Effector CD8-positive, alpha-beta T cell (primary cell): ENCODE data around the gene PACS2.
"Not testable (repeated sequence)": the region's sequence is repeated elsewhere in the genome, so short reads cannot be mapped to it uniquely, and the experiment has no call there.

Experiments used
- DNase-seq: peaks from one replicate; lab custom pipeline; 2025; lab: John Stamatoyannopoulos, UW
- total RNA-seq, 4 experiments: gene quantifications; one replicate each; lab custom pipeline; 2026; lab: John Stamatoyannopoulos, UW

PACS2 gene
- 77.5 to 129 (median 101) reads per million in 4 experiments for total RNA-seq

GRCh38 chr14:105314287-105315200, at the start of gene PACS2:
PACS2 (plus strand) TSS chr14:105314748; CDS start chr14:105314919, 171 bp downstream.
- peak; percentile 71 for DNase-seq

GRCh38 chr14:105267820-105268548, 46.6 kb upstream of the PACS2 start:
- no peak for DNase-seq

GRCh38 chr14:105268736-105269354, 45.7 kb upstream of the PACS2 start:
- DNase-seq, result no peak

DNA sequence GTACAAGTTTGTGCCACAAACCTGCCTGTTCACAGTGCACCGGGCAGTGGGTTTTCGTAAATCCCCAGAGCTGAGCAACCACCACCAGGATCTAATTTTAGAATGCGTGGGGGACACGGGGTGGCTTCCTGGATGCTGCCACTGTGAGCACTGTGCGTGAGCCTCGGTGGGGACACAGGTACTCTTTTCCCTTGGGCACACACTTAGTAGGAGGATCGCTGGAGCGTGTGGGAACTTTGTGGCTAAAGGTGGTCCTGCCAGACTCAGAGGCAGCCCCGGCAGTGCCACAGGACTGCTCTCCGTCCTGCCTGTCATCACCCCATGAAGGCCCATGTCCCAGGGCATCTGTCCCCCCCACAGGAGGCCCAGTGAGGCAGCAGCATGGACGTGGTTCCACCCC, 45.1 kb upstream of the PACS2 start:
- DNase-seq, result no peak

- no peak for DNase-seq
Observed at GRCh38 chr14:105271224-105271890, 43.2 kb upstream of the PACS2 start.

GRCh38 chr14:105272623-105273022, 41.9 kb upstream of the PACS2 start:
- DNase-seq, result no peak

GRCh38 chr14:105273062-105273461, 41.5 kb upstream of the PACS2 start:
- DNase-seq, result no peak

- no peak for DNase-seq
Observed at GRCh38 chr14:105274637-105275036, 39.9 kb upstream of the PACS2 start.

- DNase-seq, result no peak
Observed at GRCh38 chr14:105275267-105275946, 39.1 kb upstream of the PACS2 start.

DNA sequence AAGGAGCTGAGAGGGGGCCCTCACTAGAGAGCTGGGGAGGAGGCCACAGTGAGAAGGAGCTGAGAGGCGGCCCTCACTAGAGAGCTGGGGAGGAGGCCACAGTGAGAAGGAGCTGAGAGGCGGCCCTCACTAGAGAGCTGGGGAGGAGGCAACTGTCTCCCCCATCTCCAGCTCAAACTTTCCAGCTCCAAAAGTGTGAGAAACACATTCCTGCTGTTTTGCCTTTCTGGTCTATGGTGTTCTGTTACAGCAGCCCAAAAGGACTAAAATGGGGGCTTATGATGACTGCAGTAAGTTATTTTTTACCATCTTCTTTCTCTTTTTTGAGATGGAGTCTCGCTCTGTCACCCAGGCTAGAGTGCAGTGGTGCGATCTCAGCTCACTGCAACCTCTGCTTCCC, 37.1 kb upstream of the PACS2 start:
- DNase-seq, result not testable (repeated sequence)

- no peak for DNase-seq
Observed at GRCh38 chr14:105279642-105280361, 34.7 kb upstream of the PACS2 start.

DNA sequence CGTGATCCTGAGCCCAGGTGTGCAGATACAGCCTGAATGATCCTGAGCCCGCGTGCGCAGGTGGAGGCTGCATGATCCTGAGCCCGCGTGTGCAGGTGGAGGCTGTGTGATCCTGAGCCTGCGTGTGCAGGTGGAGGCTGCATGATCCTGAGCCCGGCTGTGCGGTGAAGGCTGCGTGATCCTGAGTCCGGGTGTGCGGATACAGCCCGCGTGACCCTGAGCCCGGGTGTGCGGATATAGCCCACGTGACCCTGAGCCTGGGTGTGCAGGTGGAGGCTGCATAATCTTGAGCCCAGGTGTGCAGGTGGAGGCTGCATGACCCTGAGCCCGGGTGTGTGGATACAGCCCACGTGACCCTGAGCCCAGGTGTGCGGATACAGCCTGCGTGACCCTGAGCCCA, 34.0 kb upstream of the PACS2 start:
- no peak for DNase-seq

GRCh38 chr14:105281371-105282097, 33.0 kb upstream of the PACS2 start:
- no peak for DNase-seq

DNA sequence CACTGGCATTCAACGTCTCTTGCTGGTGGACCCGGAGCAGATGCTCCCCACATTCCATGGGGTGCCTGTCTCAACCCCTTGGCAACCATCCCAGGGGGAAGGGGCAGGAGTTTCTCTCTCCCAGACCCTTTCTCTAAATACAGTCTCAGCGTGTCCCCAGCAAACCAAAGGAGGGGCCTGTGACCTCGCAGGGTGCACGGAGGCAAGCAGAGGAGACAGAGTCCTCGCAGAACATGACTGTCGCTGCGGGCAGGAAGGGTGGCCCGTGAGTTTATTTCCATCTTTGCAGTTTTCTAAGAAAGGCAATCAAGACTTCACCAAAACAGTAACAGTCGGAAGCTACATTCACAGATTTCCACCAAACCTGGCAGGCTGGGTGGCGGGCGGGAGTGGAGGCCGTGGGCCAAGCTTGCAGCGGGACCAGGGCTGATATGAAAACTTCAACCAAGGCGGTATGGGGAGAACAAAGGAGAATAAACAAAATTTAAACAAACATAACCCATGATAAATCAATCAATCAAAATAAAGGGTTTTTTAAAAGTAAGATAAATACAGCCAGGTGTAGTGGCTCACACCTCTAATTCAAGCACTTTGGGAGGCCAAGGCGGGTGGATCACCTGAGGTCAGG, 32.3 kb upstream of the PACS2 start:
- DNase-seq, result no peak

- DNase-seq, result no peak
Observed at GRCh38 chr14:105283028-105283427, 31.5 kb upstream of the PACS2 start.

DNA sequence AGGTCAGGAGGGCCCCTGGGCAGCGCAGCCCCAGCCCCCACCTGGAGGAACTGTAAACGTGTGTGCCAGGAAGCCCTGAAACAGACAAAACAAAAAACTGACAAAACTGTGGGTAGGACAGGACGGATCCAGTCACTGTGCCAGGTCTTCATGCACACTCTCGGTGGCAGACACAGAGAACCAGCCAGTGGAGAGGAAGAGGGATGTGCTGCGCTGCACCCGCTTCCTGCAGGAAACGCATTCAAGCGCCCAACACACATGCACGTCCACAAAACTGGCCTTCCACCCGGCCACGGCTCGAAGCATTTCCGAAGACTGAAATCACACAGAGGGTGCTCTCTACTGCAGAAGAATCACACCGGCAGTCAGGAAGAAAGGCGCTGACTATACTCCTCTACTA, 30.6 kb upstream of the PACS2 start:
- DNase-seq, result no peak

DNA sequence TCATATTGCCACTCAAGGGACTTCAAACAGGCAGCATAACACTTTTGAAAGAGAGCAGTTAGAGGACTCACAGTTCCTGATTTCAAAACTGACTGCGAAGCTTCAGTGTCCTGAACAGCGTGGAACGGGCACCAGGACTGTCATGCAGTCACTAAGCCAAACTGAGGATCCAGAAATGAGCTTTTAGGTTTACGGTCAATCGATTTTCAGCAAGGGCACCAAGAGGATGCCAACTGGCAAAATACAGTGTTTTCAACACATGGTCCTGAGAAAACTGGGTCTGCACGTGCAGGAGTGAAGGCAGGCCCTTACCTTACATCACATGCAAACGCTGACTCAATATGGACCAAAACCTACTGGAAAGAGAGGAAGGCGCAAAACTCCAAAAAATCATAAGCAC, 29.4 kb upstream of the PACS2 start:
- no peak for DNase-seq

- DNase-seq, result no peak
Observed at GRCh38 chr14:105286759-105287144, 27.8 kb upstream of the PACS2 start.

DNA sequence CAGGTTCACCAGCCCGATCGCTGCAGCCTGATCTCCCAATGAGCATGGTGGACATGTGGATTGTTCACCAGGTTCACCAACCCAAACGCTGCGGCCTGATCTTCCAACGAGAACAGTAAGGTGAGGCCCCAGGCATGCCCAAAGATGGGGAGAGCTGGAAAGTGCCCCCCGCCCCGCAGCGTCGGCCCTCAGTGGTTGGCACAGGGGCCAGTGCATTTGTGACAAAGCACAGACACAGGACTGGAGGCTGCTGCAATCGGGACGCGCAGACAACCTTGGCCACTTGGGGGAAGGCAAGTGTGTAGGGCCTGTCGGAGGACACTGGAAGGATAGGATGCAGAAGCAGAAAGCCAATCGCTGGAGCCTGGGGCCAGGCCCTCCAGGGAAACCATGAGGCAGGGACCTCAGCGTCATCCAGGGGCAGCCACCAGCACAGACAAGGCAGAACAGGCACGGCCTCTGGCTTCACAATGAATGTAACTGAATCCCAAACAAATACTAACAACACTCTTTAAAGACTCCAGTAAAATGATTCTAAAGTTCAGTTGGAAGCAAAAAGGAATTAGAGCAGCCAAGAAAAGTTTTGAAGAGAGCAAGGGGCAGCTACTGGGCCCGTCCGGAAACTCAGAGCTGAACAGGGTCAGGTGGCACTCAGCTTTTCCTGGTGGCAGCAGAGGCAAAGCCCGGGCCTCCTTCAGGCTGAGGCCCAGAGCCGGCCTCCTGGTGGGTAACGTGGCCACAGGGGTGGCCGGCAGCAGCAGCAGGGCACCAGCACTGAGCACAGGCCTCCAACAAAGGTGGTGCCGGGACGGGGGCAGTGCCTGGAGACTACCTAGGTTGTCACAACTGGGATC, 27.1 kb upstream of the PACS2 start:
- no peak for DNase-seq
